ENCODE measurements around the gene TGM2.

DNA sequence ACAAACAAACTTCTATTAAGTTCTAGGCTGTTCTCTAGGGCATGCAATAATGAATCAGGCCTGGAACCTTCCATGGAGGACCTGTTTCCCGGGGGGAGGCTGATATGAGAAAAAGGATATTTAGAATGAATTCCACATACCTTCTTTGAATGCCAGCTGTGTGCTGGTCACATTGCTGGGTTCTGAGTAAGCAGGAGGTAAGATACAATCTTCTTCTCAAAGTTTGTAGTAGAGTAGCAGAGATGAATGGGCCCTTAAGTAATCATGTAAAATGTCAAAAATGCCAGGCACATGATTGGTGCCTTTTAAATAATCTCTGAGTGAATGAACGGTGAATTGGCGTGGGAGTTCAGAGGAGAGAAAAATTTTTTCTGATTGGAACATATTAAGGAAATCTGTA, 47.4 kb downstream of the TGM2 start:
- no peak for TF ChIP-seq EZH2phosphoT487 (IDR thresholded peaks at IDR 0.05; ENCODE audit: low read length)
- TF ChIP-seq, protein P1, sequence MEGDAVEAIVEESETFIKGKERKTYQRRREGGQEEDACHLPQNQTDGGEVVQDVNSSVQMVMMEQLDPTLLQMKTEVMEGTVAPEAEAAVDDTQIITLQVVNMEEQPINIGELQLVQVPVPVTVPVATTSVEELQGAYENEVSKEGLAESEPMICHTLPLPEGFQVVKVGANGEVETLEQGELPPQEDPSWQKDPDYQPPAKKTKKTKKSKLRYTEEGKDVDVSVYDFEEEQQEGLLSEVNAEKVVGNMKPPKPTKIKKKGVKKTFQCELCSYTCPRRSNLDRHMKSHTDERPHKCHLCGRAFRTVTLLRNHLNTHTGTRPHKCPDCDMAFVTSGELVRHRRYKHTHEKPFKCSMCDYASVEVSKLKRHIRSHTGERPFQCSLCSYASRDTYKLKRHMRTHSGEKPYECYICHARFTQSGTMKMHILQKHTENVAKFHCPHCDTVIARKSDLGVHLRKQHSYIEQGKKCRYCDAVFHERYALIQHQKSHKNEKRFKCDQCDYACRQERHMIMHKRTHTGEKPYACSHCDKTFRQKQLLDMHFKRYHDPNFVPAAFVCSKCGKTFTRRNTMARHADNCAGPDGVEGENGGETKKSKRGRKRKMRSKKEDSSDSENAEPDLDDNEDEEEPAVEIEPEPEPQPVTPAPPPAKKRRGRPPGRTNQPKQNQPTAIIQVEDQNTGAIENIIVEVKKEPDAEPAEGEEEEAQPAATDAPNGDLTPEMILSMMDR (IDR thresholded peaks at IDR 0.05; ENCODE audit: low read length), result no peak
